Measurements from ENCODE around the gene OR51E2.

The OR51E2 gene

GRCh38 chr11:4662876-4663275 is 34.8 kb downstream of the OR51E2 start:
- no peak for DNase-seq

GRCh38 chr11:4658629-4659445 is 38.8 kb downstream of the OR51E2 start:
- no peak for DNase-seq

DNA sequence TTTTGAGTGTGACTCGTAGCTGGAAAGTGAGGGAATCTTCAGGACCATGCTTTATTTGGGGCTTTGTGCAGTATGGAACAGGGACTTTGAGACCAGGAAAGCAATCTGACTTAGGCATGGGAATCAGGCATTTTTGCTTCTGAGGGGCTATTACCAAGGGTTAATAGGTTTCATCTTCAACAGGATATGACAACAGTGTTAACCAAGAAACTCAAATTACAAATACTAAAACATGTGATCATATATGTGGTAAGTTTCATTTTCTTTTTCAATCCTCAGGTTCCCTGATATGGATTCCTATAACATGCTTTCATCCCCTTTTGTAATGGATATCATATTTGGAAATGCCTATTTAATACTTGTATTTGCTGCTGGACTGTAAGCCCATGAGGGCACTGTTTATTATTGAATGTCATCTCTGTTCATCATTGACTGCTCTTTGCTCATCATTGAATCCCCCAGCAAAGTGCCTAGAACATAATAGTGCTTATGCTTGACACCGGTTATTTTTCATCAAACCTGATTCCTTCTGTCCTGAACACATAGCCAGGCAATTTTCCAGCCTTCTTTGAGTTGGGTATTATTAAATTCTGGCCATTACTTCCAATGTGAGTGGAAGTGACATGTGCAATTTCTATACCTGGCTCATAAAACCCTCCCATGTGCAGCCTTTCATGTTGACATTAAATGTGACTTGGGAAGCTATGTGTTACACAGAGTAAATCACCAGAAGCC is 42.9 kb downstream of the OR51E2 start:
- no peak for DNase-seq

DNA sequence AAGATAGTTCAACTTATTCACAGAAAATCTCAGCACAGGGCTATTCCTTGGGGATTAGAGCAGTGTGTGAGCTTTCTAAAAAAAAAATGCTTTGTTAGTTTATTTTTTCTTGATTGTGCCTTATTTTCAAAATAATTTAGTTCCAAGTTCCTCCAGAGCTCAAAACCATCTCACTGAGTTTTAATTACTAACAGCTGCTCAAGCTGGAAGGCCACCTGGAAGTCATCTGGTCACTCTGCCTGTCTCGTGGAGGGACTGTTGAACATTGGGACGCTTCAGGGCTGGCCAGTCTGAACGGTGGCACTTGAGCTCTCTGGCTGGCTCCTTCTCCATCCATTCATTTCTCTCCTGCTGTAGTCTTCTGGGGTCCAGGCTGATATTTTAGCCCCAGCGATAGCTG is 49.9 kb downstream of the OR51E2 start:
- no peak for DNase-seq

GRCh38 chr11:4645974-4646373 is 51.7 kb downstream of the OR51E2 start:
- no peak for DNase-seq

DNA sequence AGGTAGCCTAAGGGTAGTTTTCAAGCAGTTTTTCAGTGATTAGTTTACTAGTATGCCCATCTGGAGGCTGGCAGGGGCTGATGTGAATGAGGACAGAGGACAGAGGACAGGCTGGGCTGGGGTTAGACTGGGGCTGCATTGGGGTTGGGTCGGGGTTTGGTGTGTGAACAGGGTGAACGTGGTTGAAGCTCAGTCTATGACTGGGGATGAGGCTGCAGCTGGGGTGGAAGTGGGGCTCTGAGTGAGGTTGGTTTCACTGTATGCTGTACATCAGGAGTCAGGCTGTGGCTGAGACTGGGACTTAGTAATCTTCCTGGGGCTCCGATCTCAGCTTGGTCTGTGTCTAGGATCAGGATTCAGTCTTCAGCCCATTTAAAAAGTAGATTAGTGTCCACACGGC is 53.4 kb downstream of the OR51E2 start:
- no peak for DNase-seq

DNA sequence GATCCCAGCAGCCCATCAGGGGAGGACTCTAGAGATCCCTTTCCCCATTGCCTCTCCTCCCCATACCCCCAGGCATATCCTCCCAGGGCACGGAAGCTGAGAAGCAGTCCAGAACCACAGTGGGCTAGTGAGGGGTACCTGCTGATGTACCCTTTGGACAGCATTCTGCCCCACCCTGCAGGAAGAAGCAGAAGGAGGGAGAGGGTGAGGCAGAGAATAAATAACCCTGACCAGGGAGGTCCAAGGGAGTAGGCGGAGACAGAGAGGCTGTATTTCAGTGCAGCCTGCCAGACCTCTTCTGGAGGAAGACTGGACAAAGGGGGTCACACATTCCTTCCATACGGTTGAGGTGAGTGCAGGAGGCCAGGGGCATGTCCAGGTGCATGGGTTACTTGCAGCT is 54.0 kb downstream of the OR51E2 start, which contains the start of gene OR51E1:
OR51E1 (plus strand) TSS at position 301 of the 400 bp plus-strand sequence. CDS start 8,545 bp downstream, outside the sequence.
- DNase-seq, result no peak

GRCh38 chr11:4643076-4643475 is 54.6 kb downstream of the OR51E2 start:
- peak; percentile 9 for DNase-seq

DNA sequence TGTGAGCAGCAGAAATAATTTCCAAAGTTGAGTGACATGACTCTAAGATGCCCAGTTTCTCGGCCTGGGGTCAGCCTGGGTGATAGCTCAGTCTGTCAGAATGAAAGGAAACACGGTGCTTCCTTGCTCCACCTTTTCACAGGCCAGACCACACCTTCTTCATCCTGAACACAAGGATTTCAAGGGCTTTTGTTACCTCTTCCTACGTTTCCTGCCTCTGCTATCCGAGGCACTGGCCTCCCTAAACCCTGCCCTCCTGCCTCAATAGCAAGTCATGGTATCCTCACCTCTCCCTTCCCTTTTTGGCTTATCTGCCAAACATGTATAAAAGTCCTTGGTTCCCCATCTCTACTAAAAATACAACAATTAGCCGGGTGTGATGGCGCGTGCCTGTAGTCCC is 55.6 kb downstream of the OR51E2 start:
- no peak for DNase-seq

GRCh38 chr11:4641501-4641900 is 56.2 kb downstream of the OR51E2 start:
- peak; percentile 5 for DNase-seq

DNA sequence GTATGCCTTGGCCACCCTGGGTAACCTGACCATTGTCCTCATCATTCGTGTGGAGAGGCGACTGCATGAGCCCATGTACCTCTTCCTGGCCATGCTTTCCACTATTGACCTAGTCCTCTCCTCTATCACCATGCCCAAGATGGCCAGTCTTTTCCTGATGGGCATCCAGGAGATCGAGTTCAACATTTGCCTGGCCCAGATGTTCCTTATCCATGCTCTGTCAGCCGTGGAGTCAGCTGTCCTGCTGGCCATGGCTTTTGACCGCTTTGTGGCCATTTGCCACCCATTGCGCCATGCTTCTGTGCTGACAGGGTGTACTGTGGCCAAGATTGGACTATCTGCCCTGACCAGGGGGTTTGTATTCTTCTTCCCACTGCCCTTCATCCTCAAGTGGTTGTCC is 57.7 kb downstream of the OR51E2 start:
- DNase-seq, result no peak

DNA sequence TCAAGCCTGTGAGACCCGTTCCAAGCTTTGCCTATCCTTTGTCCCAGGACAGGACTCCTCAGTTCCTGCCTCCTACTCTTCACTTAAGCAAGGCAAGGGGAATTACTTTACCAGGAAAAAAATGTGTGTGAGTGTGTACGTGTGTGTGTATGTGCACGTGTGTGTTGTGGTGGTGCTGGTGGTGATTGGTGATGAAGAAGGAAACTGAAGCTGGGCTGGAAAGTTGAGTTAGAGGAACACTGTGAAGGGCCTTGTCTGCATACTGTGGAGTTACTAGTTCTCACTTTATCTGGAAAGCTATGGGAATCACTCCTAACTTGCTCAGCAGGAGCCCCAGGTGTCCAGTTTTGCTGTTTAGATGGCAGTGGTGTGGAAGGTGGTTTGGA is 60.0 kb downstream of the OR51E2 start:
- no peak for DNase-seq

GRCh38 chr11:4636962-4637661 is 60.5 kb downstream of the OR51E2 start, which contains the start of gene OR51D1:
OR51D1 (plus strand) TSS chr11:4637477; CDS start chr11:4639791, 2,314 bp downstream.
- DNase-seq, result peak; percentile 69

DNA sequence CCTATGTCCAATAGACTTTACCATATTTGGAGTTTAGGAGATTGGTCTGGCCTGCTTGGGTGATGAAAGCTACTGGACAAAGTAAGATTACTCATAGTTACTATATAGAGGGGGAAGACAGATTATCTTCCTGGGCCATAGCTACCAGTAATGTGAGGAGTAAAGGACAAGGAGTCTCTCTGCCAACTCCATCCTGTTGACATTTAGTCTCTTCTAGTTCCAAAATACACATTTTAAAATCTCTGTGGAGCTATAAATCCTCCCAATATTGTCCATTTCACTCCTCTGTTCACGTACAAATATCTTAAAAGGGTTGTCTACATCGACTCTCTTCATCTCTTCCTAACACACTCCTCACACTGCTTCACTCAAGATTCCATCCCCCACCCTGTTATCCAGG is 61.5 kb downstream of the OR51E2 start:
- no peak for DNase-seq
